T1000 (cell line): Measurements from ENCODE around the gene DNAJC17.

Source experiments
- DNase-seq: peaks from one replicate; lab custom pipeline; 2025; ENCODE audit warnings: mixed read lengths; lab: John Stamatoyannopoulos, UW

The DNAJC17 gene

GRCh38 chr15:40737048-40737447, 70.2 kb downstream of the DNAJC17 start:
- no peak for DNase-seq

GRCh38 chr15:40736575-40736974, 70.7 kb downstream of the DNAJC17 start:
- DNase-seq, result no peak

DNA sequence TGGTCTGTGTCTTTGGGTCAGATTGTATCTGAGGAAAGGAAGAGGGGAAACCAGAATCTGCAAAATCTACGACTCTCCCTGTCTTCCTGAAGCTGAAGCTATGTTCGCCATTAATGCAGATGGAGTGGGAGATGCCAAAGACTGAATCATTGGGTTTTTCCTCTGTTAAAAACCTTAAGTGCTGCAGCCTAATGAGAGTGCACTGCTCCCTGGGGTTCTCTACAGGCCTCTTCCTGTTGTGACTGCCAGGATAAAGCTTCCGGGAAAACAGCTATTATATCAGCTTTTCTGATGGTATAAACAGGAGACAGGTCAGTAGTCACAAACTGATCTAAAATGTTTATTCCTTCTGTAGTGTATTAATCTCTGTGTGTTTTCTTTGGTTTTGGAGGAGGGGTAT, 76.2 kb downstream of the DNAJC17 start:
- no peak for DNase-seq

DNA sequence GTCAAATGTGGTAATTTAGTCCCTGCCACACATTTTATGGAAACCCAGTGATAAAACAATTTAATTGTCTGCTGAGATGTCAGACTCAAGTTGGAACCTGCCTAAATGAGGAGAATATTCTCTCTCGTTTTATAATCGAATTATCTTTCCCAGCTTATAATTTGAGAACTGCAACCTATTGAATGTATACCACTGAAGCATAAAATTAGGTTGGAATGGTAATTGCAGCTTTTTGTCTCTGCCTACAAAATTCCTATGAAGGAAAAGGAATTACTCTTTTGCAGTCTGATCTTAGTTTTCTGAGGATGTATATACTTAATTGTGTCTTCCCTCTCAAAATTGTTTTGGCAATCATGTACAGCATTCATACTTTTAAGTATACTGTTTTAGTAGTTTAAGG, 83.4 kb downstream of the DNAJC17 start:
- no peak for DNase-seq

- no peak for DNase-seq
Observed at GRCh38 chr15:40722934-40723333, 84.3 kb downstream of the DNAJC17 start.

- no peak for DNase-seq
Observed at GRCh38 chr15:40722354-40722753, 84.9 kb downstream of the DNAJC17 start.

GRCh38 chr15:40721701-40722100, 85.6 kb downstream of the DNAJC17 start:
- DNase-seq, result no peak

DNA sequence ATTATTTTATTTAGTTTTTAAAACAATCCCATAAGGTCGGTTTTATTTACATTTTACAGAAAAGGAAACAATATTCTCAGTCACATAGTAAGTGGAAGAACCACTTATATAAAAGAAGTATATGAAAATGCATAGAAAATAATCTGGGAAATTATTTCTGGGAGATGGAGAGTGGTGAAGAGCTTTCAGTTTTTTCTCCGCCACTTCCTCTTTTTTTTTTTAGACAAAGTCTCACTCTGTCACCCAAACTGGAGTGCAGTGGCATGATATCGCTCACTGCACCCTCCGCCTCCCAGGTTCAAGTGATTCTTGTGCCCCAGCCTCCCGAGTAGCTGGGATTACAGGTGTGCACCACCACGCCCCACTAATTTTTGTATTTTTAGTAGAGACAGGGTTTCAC, 91.1 kb downstream of the DNAJC17 start:
- DNase-seq, result no peak
